Neural cell (in vitro differentiated cells): Measurements from ENCODE around the gene C2orf69.

ENCODE experiments used
- CTCF ChIP-seq: fragments of 450-650 bp; IDR thresholded peaks from 2 replicates; pipeline ENCODE4 v1.5.1; 2014; ENCODE audit warnings: antibody characterized with exemption, mild to moderate bottlenecking, moderate library complexity; ENCODE audit not compliant: poor library complexity, severe bottlenecking
- EP300 ChIP-seq: fragments of 450-650 bp; conservative IDR thresholded peaks from 2 replicates; pipeline ENCODE4 v1.6.1; 2014; ENCODE audit warnings: antibody characterized with exemption, mild to moderate bottlenecking, moderate library complexity; ENCODE audit not compliant: poor library complexity, severe bottlenecking
- EZH2 ChIP-seq: fragments of 200-600, 300-800 bp; shearing (Covaris generic), sonication (generic); IDR thresholded peaks from 2 replicates; pipeline ENCODE4 v1.6.1; 2014; ENCODE audit warnings: antibody characterized with exemption, low read length, borderline replicate concordance, mild to moderate bottlenecking; ENCODE audit not compliant: insufficient read depth, poor library complexity, severe bottlenecking
- MXI1 ChIP-seq: fragments of 450-650 bp; conservative IDR thresholded peaks from 2 replicates; pipeline ENCODE4 v1.6.1; 2014; ENCODE audit warnings: antibody characterized with exemption, mild to moderate bottlenecking; ENCODE audit not compliant: poor library complexity, severe bottlenecking
- POLR2AphosphoS5 ChIP-seq: IDR thresholded peaks from 2 replicates; pipeline ENCODE4 v1.6.1; 2012
- RAD21 ChIP-seq: fragments of 450-650 bp; conservative IDR thresholded peaks from 2 replicates; pipeline ENCODE4 v1.6.1; 2014; ENCODE audit warnings: antibody characterized with exemption, mild to moderate bottlenecking, moderate library complexity
- REST ChIP-seq: IDR thresholded peaks from 2 replicates; pipeline ENCODE4 v1.6.1; 2012; ENCODE audit warnings: borderline replicate concordance
- TAF1 ChIP-seq: IDR thresholded peaks from 2 replicates; pipeline ENCODE4 v1.6.1; 2012; ENCODE audit warnings: low read depth

GRCh38 chr2:199875400-199875799 is 35.7 kb upstream of the C2orf69 start:
- TF ChIP-seq EP300 (no peak), CTCF (no peak), POLR2AphosphoS5 (no peak), REST (no peak), EZH2 (no peak), RAD21 (no peak), TAF1 (no peak), MXI1 (no peak)
